GM12878 (cell line): Measurements from ENCODE around the gene DEUP1. TPM values are rescaled to one million over a fixed set of nuclear protein-coding genes. Genes with fewer than 3 reads are reported as not detected.

ENCODE experiments used
- ATAC-seq: fragments of 200-7000 bp; cut with Tn5 transposase; 3 replicates; pipeline ENCODE4 v1.9.1; 2020; ENCODE audit warnings: mild to moderate bottlenecking, moderate library complexity
- BruUV-seq: library from RNA; stranded (reverse); fragments of 400-500 nt; replicated peaks from 2 replicates; lab custom pipeline; 2021; lab: Mats Ljungman, UMichigan
- CTCF ChIA-PET: fragments of 300-600 bp; sonication (Branson Sonifier 250); formaldehyde crosslinking; extraction: SDS; loops from one replicate; lab custom pipeline; 2021; ENCODE audit warnings: inconsistent platforms; lab: Yijun Ruan, JAX
- POLR2A ChIA-PET: fragments of 350-600 bp; formaldehyde crosslinking; extraction: SDS; loops from one replicate; lab custom pipeline; 2021; ENCODE audit warnings: inconsistent platforms; lab: Charles Lee
- RAD21 ChIA-PET: fragments of 300-600 bp; sonication (Branson Sonifier 250); formaldehyde crosslinking; loops from one replicate; lab custom pipeline; 2023; ENCODE audit warnings: antibody characterized with exemption; ENCODE audit not compliant: unreplicated experiment; lab: Charles Lee
- SMC1A ChIA-PET: fragments of 300-600 bp; sonication (Branson Sonifier 250); formaldehyde crosslinking; loops from one replicate; lab custom pipeline; 2023; ENCODE audit not compliant: unreplicated experiment, uncharacterized antibody; lab: Charles Lee
- DNase-seq: peaks from one replicate; pipeline ENCODE4 v3.0.0-alpha.2; 2011; ENCODE audit warnings: low read depth, low spot score
- FAIRE-seq: peaks from 3 replicates; lab custom pipeline; 2011; peaks lifted over from hg19 to GRCh38; lab: Jason Lieb, UNC
- H2AFZ ChIP-seq: 2 replicates; pipeline ENCODE4 v1.6.0; 2011; ENCODE audit warnings: low read depth, low read length, control low read depth; ENCODE audit not compliant: control insufficient read depth
- H3K27ac ChIP-seq: 2 replicates; pipeline ENCODE4 v1.5.1; 2011; ENCODE audit warnings: control low read depth; ENCODE audit not compliant: control insufficient read depth, insufficient read depth
- H3K27me3 ChIP-seq, 2 experiments: replicated peaks in 1 of 2; 2 replicates each; pipeline versions ENCODE4 v1.6.0 to v1.6.1; 2011; ENCODE audit warnings: low read length in 1 of 2; ENCODE audit not compliant: control insufficient read depth in 2 of 2, insufficient read depth in 2 of 2
- H3K36me3 ChIP-seq, 2 experiments: 2 replicates each; pipeline ENCODE4 v1.5.1; 2011; ENCODE audit warnings: low read length in 1 of 2; ENCODE audit not compliant: control insufficient read depth in 2 of 2, insufficient read depth in 2 of 2
- H3K4me1 ChIP-seq: 2 replicates; pipeline ENCODE4 v1.6.1; 2011; ENCODE audit warnings: mild to moderate bottlenecking, low read length, moderate library complexity, mixed read lengths; ENCODE audit not compliant: control insufficient read depth, insufficient read depth
- H3K4me2 ChIP-seq: 2 replicates; pipeline ENCODE4 v1.6.0; 2011; ENCODE audit warnings: control low read depth; ENCODE audit not compliant: control insufficient read depth, insufficient read depth
- H3K4me3 ChIP-seq: fragments of 200-600 bp; sonication (generic); 2 replicates; pipeline ENCODE4 v1.5.1; 2016
- H3K79me2 ChIP-seq: 2 replicates; pipeline ENCODE4 v1.6.0; 2011; ENCODE audit warnings: low read length; ENCODE audit not compliant: control insufficient read depth, insufficient read depth
- H3K9ac ChIP-seq: 2 replicates; pipeline ENCODE4 v1.8.0; 2011; ENCODE audit warnings: low read length, control low read depth, mixed read lengths; ENCODE audit not compliant: control insufficient read depth, insufficient read depth
- H3K9me3 ChIP-seq: replicated peaks from 3 replicates; pipeline ENCODE4 v1.5.1; 2011; ENCODE audit warnings: mild to moderate bottlenecking, low read length; ENCODE audit not compliant: control insufficient read depth, insufficient read depth
- H4K20me1 ChIP-seq: 2 replicates; pipeline ENCODE4 v1.6.0; 2011; ENCODE audit not compliant: control insufficient read depth, insufficient read depth
- EGR1 ChIP-seq, 2 experiments: IDR thresholded peaks; 1 replicate in 1 of 2; 2 replicates in 1 of 2; pipeline ENCODE4 v1.6.1; 2011 to 2012; ENCODE audit warnings: low read depth in 2 of 2, low read length in 2 of 2, borderline replicate concordance in 1 of 2, mild to moderate bottlenecking in 1 of 2, moderate library complexity in 1 of 2
- MEF2B ChIP-seq: fragments of 450-650 bp; IDR thresholded peaks from 2 replicates; pipeline ENCODE4 v1.6.1; 2018; ENCODE audit warnings: mild to moderate bottlenecking, moderate library complexity; ENCODE audit not compliant: partially characterized antibody, poor library complexity, severe bottlenecking
- SMARCA5 ChIP-seq: fragments of 450-650 bp; IDR thresholded peaks from 2 replicates; pipeline ENCODE4 v1.6.1; 2017; ENCODE audit warnings: mild to moderate bottlenecking
- STAT3 ChIP-seq: IDR thresholded peaks from 2 replicates; pipeline ENCODE4 v1.6.1; 2011; ENCODE audit warnings: low read depth, low read length, improper control_type of control experiment
- SUZ12 ChIP-seq: fragments of 200-600 bp; sonication (generic); IDR thresholded peaks from one replicate; pipeline ENCODE4 v1.6.1; 2018; ENCODE audit warnings: antibody characterized with exemption, mild to moderate bottlenecking; ENCODE audit not compliant: unreplicated experiment
- WGBS: methylation state at CpG from one replicate; pipeline ENCODE4 v1.1.6; 2016; ENCODE audit warnings: low lambda C conversion rate; ENCODE audit not compliant: insufficient replicate concordance, insufficient coverage; ENCODE audit errors: missing lambda C conversion rate; 5-methylcytosine and 5-hydroxymethylcytosine counted together
- in situ Hi-C: fragments of 300-500 bp; cut with MboI; formaldehyde crosslinking; loops from 9 replicates; pipeline ENCODE4 v1.14.3; 2018; ENCODE audit warnings: mixed read lengths
- intact Hi-C: fragments of 100-400 bp; cut with micrococcal nuclease; formaldehyde crosslinking; loops from one replicate; pipeline ENCODE4 v1.14.2; 2022; ENCODE audit not compliant: unreplicated experiment
- polyA plus RNA-seq, 11 experiments: library from polyadenylated mRNA; depleted of rRNA in 4 of 11; unstranded in 6 of 11; stranded (reverse) in 5 of 11; fragments of >200 nt; fragmentation: Nextera tagmentation in 4 of 11; fragmentation: Illumina TruSeq in 1 of 11; extraction: Ambion mirVana in 4 of 11; extraction: Trizol in 1 of 11; gene quantifications; 1 replicate in 1 of 11; 2 replicates in 10 of 11; pipeline versions ENCODE4 v1.2.1 to v1.2.3, GENCODE V29; 2011 to 2016; ENCODE audit warnings: inconsistent platforms in 2 of 11, missing spikeins in 2 of 11, low read depth in 1 of 11
- total RNA-seq, 4 experiments: library from RNA; depleted of rRNA in 3 of 4; stranded (reverse); fragments of >200 nt in 3 of 4; fragmentation: Illumina TruSeq in 1 of 4; extraction: Trizol in 1 of 4; gene quantifications; 2 replicates each; pipeline versions ENCODE4 v1.2.1 to v1.2.3, GENCODE V29; 2013 to 2021

Gene DEUP1
- total and polyA plus RNA-seq, 10 of the 15 experiments (the other 5 are each of a cell fraction or from before 2014, with no cell fraction given): 0.12 TPM; not detected in 9

GRCh38 chr11:93326681-93327080 lies 3.9 kb upstream of the DEUP1 start:
- FAIRE-seq (no peak), ATAC-seq (no peak), DNase-seq (no peak)
- Histone ChIP-seq H4K20me1 (no peaks in the 10 kb centered on the region), H3K4me2 (no peak overlapping the region), H3K79me2 (no peaks in the 10 kb centered on the region), H3K4me3 (no peak overlapping the region), H3K27me3 (peaks cover 0 to 6% of the 10 kb centered on the region in 2 experiments; a peak in 2 of 4 replicates), H3K9me3 (no peaks in the 10 kb centered on the region), H3K9ac (no peak overlapping the region), H2AFZ (no peak overlapping the region), H3K36me3 (no peaks in the 10 kb centered on the region), H3K27ac (no peak overlapping the region), H3K4me1 (no peaks in the 10 kb centered on the region)
- ChIA-PET POLR2A (no interaction called here), SMC1A (no interaction called here), CTCF (no interaction called here), RAD21 (no interaction called here)
- BruUV-seq: no TSS peak
- 78% methylated on average over 4 of the region's 4 CpGs for WGBS
- intact Hi-C loops: no loop called here
- TF ChIP-seq MEF2B (no peak), SMARCA5 (no peak), STAT3 (no peak)
- in situ Hi-C loops: no loop called here

- no TSS peak for BruUV-seq
- Histone ChIP-seq H3K4me3 (no peak overlapping the region; the same call in 1 of the 2 replicates), H3K4me1 (no peaks in the 10 kb centered on the region), H3K9ac (no peak overlapping the region), H3K27me3 (peaks cover 0 to 6% of the 10 kb centered on the region in 2 experiments; a peak in 2 of 4 replicates), H3K4me2 (peak overlapping the region; percentile 42), H4K20me1 (no peaks in the 10 kb centered on the region)
- ChIA-PET POLR2A (no interaction called here), CTCF (no interaction called here), SMC1A (interaction anchor here (1.3 kb wide), 1 partner anchor 8 kb away, joined by 3 read pairs; no protein-coding TSS in a partner anchor)
- in situ Hi-C loops: no loop called here
- intact Hi-C loops: no loop called here
- peak; percentile 57 for FAIRE-seq
- TF ChIP-seq SUZ12: peak; percentile 1
- no peak for TF ChIP-seq EGR1 (IDR thresholded peaks at IDR 0.05; ENCODE audit: borderline replicate concordance in 1 of 2, low read depth in 2 of 2, low read length in 2 of 2)
- TF ChIP-seq, all 136 proteins: peak for 1
- no peaks in the 10 kb centered on the region for H3K36me3 ChIP-seq
- H3K9me3 ChIP-seq: no peaks in the 10 kb centered on the region
- RAD21 ChIA-PET: no interaction called here
- no peak for DNase-seq
- no peak overlapping the region for H3K27ac ChIP-seq
- ATAC-seq: no peak
- WGBS: 45% methylated on average over 16 of the region's 16 CpGs
- no peaks in the 10 kb centered on the region for H3K79me2 ChIP-seq
- peak overlapping the region; percentile 15 for H2AFZ ChIP-seq
Observed at GRCh38 chr11:93329936-93330445, 551 bp upstream of the DEUP1 start.
